HepG2 (cell line): ENCODE measurements around the gene LARP1.

Source experiments
- ETV6 ChIP-seq: sonication (generic); formaldehyde crosslinking; conservative IDR thresholded peaks from 2 replicates; pipeline ENCODE4 v1.4.0; 2020; ENCODE audit warnings: missing genetic modification reagents
- HCFC1 ChIP-seq: fragments of 150-350 bp; IDR thresholded peaks from 2 replicates; pipeline ENCODE4 v1.6.1; 2014; ENCODE audit warnings: low read depth, low read length
- MAZ ChIP-seq, 2 experiments: sonication (generic) in 1 of 2; formaldehyde crosslinking in 1 of 2; IDR thresholded peaks; 2 replicates each; pipeline versions ENCODE4 v1.5.0 to v1.6.1; 2012 to 2020; ENCODE audit warnings: low read depth in 2 of 2, mild to moderate bottlenecking in 2 of 2, borderline replicate concordance in 1 of 2, improper control_type of control experiment in 1 of 2, low read length in 1 of 2, missing genetic modification reagents in 1 of 2, moderate library complexity in 1 of 2
- POLR2A ChIP-seq, 2 experiments: IDR thresholded peaks; 2 replicates each; pipeline ENCODE4 v1.6.1; 2011; ENCODE audit warnings: low read depth in 2 of 2, low read length in 2 of 2, mild to moderate bottlenecking in 1 of 2, moderate library complexity in 1 of 2; ENCODE audit not compliant: insufficient read depth in 1 of 2
- SP1 ChIP-seq, 2 experiments: fragments of 450-650 bp in 1 of 2; sonication (generic) in 1 of 2; formaldehyde crosslinking in 1 of 2; IDR thresholded peaks; 2 replicates each; pipeline versions ENCODE4 v1.4.0 to v1.6.1; 2016 to 2020; ENCODE audit warnings: missing genetic modification reagents in 1 of 2
- TBL1XR1 ChIP-seq: fragments of 150-350 bp; IDR thresholded peaks from 2 replicates; pipeline ENCODE4 v1.6.1; 2014; ENCODE audit warnings: borderline replicate concordance, low read length; ENCODE audit not compliant: partially characterized antibody
- ZNF180 ChIP-seq: sonication (generic); formaldehyde crosslinking; IDR thresholded peaks from 2 replicates; pipeline ENCODE4 v1.4.0; 2020; ENCODE audit warnings: low read depth, missing genetic modification reagents, borderline replicate concordance
- ZNF256 ChIP-seq: sonication (generic); formaldehyde crosslinking; conservative IDR thresholded peaks from 2 replicates; pipeline ENCODE4 v1.4.0; 2020; ENCODE audit warnings: missing genetic modification reagents
- ZSCAN9 ChIP-seq: IDR thresholded peaks from 2 replicates; pipeline ENCODE4 v1.6.1; 2016; ENCODE audit warnings: borderline replicate concordance

- TF ChIP-seq TBL1XR1: no peak
- TF ChIP-seq ZNF180 (CRISPR knock-in tag): no peak
- TF ChIP-seq HCFC1: no peak
- no peak for TF ChIP-seq ZSCAN9
- TF ChIP-seq SP1 (IDR thresholded peaks at IDR 0.05): no peak
- TF ChIP-seq SP1 (CRISPR knock-in tag; IDR thresholded peaks at IDR 0.05): no peak
- no peak for TF ChIP-seq ZNF256 (CRISPR knock-in tag)
- TF ChIP-seq ETV6: no peak
- TF ChIP-seq POLR2A (IDR thresholded peaks at IDR 0.05; ENCODE audit: insufficient read depth in 1 of 2, low read depth in 2 of 2, low read length in 2 of 2): 0 out of 4 replicates have a peak, but pooled peaks of 1 of the 2 experiments have one; percentile 29
- no peak for TF ChIP-seq MAZ (IDR thresholded peaks at IDR 0.05; ENCODE audit: borderline replicate concordance, low read depth, low read length)
- TF ChIP-seq MAZ (CRISPR knock-in tag; IDR thresholded peaks at IDR 0.05; ENCODE audit: low read depth): no peak
These were observed 18.1 kb downstream of the LARP1 start for GRCh38 chr5:154773326-154773725.
